Type B pancreatic cell (in vitro differentiated cells): Measurements from ENCODE around the gene SLC35F6. TPM values are rescaled to one million over a fixed set of nuclear protein-coding genes. Genes with fewer than 3 reads are reported as not detected.

ENCODE experiments used
- DNase-seq: peaks from one replicate; pipeline ENCODE4 v3.0.0; 2021; ENCODE audit warnings: mixed read lengths; ENCODE audit not compliant: unreplicated experiment; ENCODE audit errors: extremely low spot score
- H3K27ac Mint-ChIP-seq: 2 replicates; pipeline ENCODE4 v1.8.0; 2021; ENCODE audit warnings: mild to moderate bottlenecking, mixed read lengths
- H3K27me3 Mint-ChIP-seq: 2 replicates; pipeline ENCODE4 v1.8.0; 2021; ENCODE audit warnings: mixed read lengths
- H3K36me3 Mint-ChIP-seq: 2 replicates; pipeline ENCODE4 v1.8.0; 2021; ENCODE audit warnings: mixed read lengths
- H3K4me1 Mint-ChIP-seq: one replicate; pipeline ENCODE4 v1.8.0; 2021; ENCODE audit warnings: mixed read lengths; ENCODE audit not compliant: unreplicated experiment
- H3K4me3 Mint-ChIP-seq: 2 replicates; pipeline ENCODE4 v1.8.0; 2021; ENCODE audit warnings: mild to moderate bottlenecking, mixed read lengths
- H3K9me3 Mint-ChIP-seq: 2 replicates; pipeline ENCODE4 v1.8.0; 2021; ENCODE audit warnings: mixed read lengths
- total RNA-seq: library from RNA; stranded (reverse); gene quantifications from 2 replicates; pipeline ENCODE4 v1.2.1, GENCODE V29; 2021; ENCODE audit warnings: low replicate concordance
- TF ChIP-seq, protein P1 (sequence below): fragments of 200-600 bp; sonication (generic); conservative IDR thresholded peaks from 2 replicates; pipeline ENCODE4 v1.5.0; 2021; ENCODE audit warnings: antibody characterized with exemption, mild to moderate bottlenecking

Gene SLC35F6
- total RNA-seq, 1 donor from 2014 or later, result 28.5 TPM

- Mint-ChIP-seq H3K4me3 (no peak overlapping the region), H3K36me3 (peaks cover 7% of the 10 kb centered on the region), H3K27me3 (no peaks in the 10 kb centered on the region), H3K27ac (no peak overlapping the region), H3K4me1 (no peaks in the 10 kb centered on the region), H3K9me3 (no peaks in the 10 kb centered on the region)
- no peak for DNase-seq
- TF ChIP-seq, protein P1, sequence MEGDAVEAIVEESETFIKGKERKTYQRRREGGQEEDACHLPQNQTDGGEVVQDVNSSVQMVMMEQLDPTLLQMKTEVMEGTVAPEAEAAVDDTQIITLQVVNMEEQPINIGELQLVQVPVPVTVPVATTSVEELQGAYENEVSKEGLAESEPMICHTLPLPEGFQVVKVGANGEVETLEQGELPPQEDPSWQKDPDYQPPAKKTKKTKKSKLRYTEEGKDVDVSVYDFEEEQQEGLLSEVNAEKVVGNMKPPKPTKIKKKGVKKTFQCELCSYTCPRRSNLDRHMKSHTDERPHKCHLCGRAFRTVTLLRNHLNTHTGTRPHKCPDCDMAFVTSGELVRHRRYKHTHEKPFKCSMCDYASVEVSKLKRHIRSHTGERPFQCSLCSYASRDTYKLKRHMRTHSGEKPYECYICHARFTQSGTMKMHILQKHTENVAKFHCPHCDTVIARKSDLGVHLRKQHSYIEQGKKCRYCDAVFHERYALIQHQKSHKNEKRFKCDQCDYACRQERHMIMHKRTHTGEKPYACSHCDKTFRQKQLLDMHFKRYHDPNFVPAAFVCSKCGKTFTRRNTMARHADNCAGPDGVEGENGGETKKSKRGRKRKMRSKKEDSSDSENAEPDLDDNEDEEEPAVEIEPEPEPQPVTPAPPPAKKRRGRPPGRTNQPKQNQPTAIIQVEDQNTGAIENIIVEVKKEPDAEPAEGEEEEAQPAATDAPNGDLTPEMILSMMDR, result no peak
These were observed 37.2 kb downstream of the SLC35F6 start for GRCh38 chr2:26801328-26801727.

DNA sequence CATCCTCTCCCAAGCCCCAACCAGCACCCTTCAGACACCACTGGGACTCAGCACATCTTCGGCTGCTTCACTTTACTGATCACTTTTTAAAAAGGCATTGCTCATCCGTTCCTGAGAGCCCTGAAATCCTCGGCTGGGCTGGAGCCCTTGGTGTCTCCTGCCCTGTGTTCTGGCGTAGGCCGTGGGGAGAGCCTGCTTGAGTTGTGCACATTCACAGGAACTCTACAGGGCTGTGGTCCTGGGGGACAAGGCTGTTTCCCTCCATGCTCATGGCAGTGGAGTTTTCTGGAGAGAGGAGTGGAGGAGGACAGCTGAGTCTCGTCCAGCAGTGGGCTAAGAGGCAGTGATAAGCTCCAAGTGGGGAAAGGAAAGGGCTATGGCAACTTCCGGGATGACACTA, 37.7 kb downstream of the SLC35F6 start:
- no peak overlapping the region for H3K27ac Mint-ChIP-seq
- no peaks in the 10 kb centered on the region for H3K4me1 Mint-ChIP-seq
- H3K27me3 Mint-ChIP-seq, result no peaks in the 10 kb centered on the region
- TF ChIP-seq, protein P1, result no peak
- peaks cover 7% of the 10 kb centered on the region for H3K36me3 Mint-ChIP-seq
- no peaks in the 10 kb centered on the region for H3K9me3 Mint-ChIP-seq
- H3K4me3 Mint-ChIP-seq, result no peak overlapping the region
- no peak for DNase-seq

DNA sequence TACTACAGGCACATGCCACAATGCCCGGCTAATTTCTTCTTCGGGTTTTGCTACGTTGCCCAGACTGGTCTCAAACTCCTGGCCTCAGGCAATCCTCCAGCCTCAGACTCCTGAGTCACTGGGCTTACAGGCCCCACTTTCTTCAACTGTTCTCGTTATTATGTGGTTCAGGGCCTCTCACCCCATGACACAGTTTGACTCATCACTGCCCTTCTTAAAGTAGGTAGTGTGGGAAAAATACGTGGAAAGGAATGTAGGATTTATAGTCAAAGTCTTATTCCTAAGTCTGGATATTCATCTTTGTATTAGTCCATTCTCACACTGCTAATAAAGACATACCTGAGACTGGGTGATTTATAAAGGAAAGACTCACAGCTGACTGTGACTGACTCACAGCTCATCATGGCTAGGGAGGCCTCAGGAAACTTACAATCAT, 41.2 kb downstream of the SLC35F6 start:
- Mint-ChIP-seq H3K27ac (no peak overlapping the region), H3K27me3 (peaks cover 2% of the 10 kb centered on the region), H3K9me3 (no peaks in the 10 kb centered on the region), H3K4me3 (no peak overlapping the region), H3K4me1 (peaks cover 6% of the 10 kb centered on the region), H3K36me3 (peaks cover 3% of the 10 kb centered on the region)
- TF ChIP-seq, protein P1, result no peak
- DNase-seq, result no peak

DNA sequence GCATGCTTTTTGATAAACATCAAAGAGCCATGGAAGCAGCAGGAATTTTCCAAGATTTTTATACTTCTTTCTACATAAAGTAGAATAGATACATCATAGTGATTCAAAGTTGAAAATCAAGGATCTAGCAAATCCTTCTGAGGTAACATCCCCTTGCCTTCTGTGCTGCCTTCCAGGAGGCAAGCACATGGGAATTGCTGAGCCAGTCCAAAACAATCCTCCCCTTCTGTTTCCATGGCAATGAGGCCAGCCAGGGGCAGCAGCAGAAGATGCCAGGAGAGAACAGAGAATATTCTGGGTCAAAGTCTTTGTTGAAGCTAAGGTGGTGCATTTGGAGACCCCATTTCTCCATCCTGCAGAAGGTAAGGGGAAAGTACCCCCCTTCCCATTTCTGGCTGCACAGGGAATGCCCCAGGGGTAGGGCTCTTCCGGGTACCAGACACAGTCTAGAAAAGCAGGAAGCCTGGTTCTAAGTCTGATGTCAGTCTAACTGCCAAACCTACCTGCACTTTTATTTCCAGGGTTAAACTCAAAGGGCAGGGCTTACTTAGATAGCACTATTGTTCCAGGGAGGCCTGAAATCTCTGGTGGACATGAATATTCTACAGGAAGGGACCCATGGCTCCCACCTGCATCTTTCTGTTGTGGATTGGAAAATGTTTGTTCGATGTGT, 43.8 kb downstream of the SLC35F6 start:
- peaks cover 6% of the 10 kb centered on the region for H3K4me1 Mint-ChIP-seq
- no peaks in the 10 kb centered on the region for H3K36me3 Mint-ChIP-seq
- H3K27me3 Mint-ChIP-seq, result peaks cover 8% of the 10 kb centered on the region
- TF ChIP-seq, protein P1, result no peak
- no peak overlapping the region for H3K27ac Mint-ChIP-seq
- DNase-seq, result no peak
- H3K9me3 Mint-ChIP-seq, result no peaks in the 10 kb centered on the region
- H3K4me3 Mint-ChIP-seq, result no peak overlapping the region

GRCh38 chr2:26809211-26809610, 45.1 kb downstream of the SLC35F6 start:
- TF ChIP-seq, protein P1, result no peak
- H3K27me3 Mint-ChIP-seq, result peaks cover 8% of the 10 kb centered on the region
- DNase-seq, result no peak
- no peaks in the 10 kb centered on the region for H3K9me3 Mint-ChIP-seq
- H3K4me1 Mint-ChIP-seq, result peaks cover 6% of the 10 kb centered on the region
- H3K36me3 Mint-ChIP-seq, result no peaks in the 10 kb centered on the region
- H3K4me3 Mint-ChIP-seq, result no peak overlapping the region
- H3K27ac Mint-ChIP-seq, result no peak overlapping the region
